Right lobe of liver (tissue), 4 donors: ENCODE measurements around the gene LHB.

Source experiments
- CTCF ChIP-seq, 4 donors: fragments of 200-600 bp in 3 of 4; fragments of 450-650 bp in 1 of 4; IDR thresholded peaks; one replicate each; pipeline versions ENCODE4 v1.5.1 to v1.8.0; 2016 to 2022; ENCODE audit warnings: antibody characterized with exemption in 4 of 4, mild to moderate bottlenecking in 2 of 4
- POLR2A ChIP-seq: fragments of 450-650 bp; IDR thresholded peaks from one replicate; pipeline ENCODE4 v1.6.1; 2017; ENCODE audit warnings: antibody characterized with exemption, mild to moderate bottlenecking
- donor health status: DM: no; HTN: no; CAD: no.
- donor health status: DM: no; HTN: no; CAD: no.
- donor health status: DM: no; HTN: yes; CAD: no.

GRCh38 chr19:49019242-49019932 lies 2.5 kb upstream of the LHB start:
- TF ChIP-seq CTCF (IDR thresholded peaks at IDR 0.05) (no peak), POLR2A (no peak)
